Omental fat pad (tissue), 4 donors: ENCODE measurements around the gene CXCL14. TPM values are rescaled to one million over a fixed set of nuclear protein-coding genes. Genes with fewer than 3 reads are reported as not detected.

ENCODE experiments used
- ATAC-seq: fragments of 150-250 bp; one replicate; pipeline ENCODE4 v1.9.1; 2016; ENCODE audit warnings: mild to moderate bottlenecking, moderate library complexity; ENCODE audit not compliant: low FRiP score
- DNase-seq: peaks from one replicate; pipeline ENCODE4 v3.0.0-alpha.2; 2019; ENCODE audit warnings: low spot score
- total RNA-seq, 4 donors: library from RNA; depleted of rRNA; stranded (reverse); fragments of >200 nt; gene quantifications; one replicate each; pipeline ENCODE4 v1.1.0, GENCODE V29; 2016
- TF ChIP-seq, protein P1 (sequence below), 3 donors: fragments of 450-650 bp; IDR thresholded peaks; one replicate each; pipeline ENCODE4 v1.5.1; 2016 to 2017; ENCODE audit warnings: antibody characterized with exemption in 3 of 3, mild to moderate bottlenecking in 3 of 3, moderate library complexity in 2 of 3

Gene CXCL14
- total RNA-seq, 4 donors from 2014 or later: 22.2 to 195 (median 32.1) TPM

DNA sequence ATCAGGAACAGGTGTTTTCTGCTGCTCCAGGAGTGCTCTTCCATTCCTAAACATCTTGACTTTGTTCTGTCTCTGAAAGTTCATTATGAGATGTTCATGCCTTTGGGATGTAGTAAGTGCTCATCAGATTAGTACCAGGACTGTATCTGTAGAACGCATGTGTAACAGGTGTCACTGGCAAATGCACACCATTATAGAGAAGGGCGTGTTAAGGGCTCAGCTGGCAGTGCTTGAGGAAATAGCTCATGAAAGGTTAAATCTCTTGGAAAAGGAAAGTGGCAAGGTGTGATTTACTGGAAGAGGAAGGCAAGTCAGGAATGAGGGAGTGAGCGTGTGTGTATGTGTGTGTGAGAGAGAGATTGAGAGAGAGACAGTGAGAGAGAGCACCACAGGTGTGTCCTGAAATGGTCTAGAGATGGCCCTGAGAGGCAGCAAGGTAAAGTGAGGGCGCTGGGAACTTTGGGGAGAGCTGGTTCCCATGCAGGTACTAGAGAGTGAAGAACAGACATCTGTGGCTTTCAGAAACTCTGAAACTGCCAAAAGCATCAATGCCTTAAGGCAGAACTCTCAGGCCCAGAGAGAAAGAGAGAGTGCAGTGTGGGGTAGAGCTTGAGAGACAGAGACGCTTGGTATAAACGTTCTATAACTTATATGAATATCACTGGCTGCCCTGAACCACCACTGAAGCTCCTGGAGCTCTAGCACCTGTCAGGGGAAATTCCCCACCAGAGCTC lies 13.7 kb upstream of the CXCL14 start:
- TF ChIP-seq, protein P1, sequence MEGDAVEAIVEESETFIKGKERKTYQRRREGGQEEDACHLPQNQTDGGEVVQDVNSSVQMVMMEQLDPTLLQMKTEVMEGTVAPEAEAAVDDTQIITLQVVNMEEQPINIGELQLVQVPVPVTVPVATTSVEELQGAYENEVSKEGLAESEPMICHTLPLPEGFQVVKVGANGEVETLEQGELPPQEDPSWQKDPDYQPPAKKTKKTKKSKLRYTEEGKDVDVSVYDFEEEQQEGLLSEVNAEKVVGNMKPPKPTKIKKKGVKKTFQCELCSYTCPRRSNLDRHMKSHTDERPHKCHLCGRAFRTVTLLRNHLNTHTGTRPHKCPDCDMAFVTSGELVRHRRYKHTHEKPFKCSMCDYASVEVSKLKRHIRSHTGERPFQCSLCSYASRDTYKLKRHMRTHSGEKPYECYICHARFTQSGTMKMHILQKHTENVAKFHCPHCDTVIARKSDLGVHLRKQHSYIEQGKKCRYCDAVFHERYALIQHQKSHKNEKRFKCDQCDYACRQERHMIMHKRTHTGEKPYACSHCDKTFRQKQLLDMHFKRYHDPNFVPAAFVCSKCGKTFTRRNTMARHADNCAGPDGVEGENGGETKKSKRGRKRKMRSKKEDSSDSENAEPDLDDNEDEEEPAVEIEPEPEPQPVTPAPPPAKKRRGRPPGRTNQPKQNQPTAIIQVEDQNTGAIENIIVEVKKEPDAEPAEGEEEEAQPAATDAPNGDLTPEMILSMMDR (IDR thresholded peaks at IDR 0.05): no peak
- DNase-seq: no peak
- ATAC-seq: no peak

DNA sequence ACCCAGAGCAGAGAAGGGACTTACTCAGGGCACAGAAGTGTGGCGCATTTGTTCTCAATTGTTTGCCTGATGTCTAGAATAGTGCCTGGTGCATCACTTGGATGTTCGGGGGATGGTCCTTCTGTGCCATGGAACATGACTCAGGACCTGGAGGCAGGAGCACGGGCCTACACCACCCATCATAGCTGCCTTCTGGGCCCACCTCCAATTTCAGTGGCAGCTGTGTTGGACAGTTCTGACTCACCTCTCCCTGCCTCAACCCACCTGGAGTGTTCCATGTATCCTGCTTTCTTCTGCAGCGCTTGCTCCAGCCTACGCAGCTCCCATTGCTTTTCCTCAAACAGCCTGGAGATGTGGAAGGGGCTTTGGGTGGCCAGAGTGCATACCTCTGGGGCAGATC lies 12.5 kb upstream of the CXCL14 start:
- ATAC-seq: no peak
- no peak for DNase-seq
- TF ChIP-seq, protein P1 (IDR thresholded peaks at IDR 0.05): no peak

DNA sequence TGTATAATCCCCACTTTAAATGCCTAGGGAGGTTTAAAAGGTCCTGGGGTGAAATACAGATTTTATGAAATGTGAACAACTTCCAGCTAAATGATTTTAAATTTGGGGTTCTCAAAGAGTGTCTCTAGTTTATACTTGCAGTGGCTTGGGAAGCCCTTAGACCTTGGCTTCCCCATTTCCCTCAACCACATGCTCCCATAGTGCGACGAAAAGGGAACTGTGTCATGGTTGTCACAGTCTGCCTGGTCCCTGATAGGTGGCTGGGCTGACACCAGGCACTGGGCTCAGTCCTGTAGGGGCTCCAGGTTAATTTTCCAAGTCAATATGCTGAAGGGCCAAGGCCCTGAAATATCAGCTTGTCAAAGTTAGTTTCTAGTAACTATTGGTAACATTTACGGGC lies 10.4 kb upstream of the CXCL14 start:
- TF ChIP-seq, protein P1 (IDR thresholded peaks at IDR 0.05): no peak
- no peak for DNase-seq
- no peak for ATAC-seq

DNA sequence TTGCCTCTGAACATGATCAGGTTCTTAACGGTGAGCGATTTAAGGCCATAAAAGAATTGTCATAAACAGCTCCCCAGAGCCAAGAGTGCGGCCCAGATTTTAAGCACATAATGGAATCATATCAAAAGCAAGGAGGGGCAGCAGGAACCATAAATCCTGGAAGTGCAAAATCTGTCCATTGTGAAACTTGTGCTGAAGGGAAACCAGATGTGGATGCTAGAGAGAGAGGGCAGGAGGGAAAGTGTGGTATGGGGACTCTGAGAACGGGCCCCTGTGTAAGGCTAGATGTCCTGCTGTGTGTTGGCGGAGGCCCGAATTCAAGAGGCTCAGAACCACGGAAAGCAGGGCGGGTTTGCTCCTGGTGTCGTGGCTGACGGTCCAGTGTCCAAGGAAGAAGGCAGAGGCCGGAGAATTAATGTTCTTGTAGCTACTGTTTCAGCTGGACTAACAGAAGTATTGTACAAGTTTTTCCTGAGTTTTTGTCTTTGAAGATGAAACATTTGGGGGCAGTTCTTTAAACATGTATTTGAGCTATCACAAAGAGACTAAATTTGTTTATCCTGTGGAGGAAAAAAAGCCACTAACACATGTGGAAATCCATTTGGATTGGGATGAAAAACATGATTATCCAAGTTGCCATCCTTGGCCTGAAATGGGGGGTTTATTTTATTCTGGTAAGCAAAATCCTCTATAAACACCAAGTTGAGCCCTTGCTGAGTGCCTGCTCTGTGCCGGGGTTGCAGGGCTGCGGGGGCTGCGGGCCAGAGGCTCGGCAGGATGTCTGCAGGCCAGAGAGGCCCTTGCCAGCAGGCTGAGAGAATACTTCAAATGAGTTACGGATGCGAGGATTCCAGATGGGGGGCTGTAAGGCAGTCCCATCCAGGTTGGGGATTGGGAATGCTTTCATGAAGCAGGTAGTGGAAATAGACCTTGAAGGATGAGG lies 9.2 kb upstream of the CXCL14 start:
- TF ChIP-seq, protein P1 (IDR thresholded peaks at IDR 0.05): no peak
- ATAC-seq (no peak), DNase-seq (no peak)

DNA sequence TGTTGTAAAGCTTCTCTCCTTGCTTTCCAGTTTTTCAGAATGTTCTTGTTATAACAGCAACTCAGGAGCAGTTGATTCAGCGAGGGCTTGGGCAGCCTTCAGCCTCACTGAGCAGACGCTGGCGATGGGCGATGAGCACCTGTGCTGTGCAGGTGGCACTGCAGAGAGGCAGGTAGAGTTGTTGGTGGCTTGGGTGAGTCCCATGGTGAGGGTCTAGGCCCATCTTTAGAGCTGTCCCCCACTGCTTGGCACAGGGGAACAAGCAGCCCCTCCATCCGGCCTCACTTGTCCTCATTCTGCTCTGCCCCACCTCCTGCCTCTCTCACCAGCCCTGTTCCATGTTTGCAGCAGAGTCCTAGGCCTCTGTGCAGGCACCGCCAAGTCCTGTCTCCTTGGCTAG lies 6.1 kb upstream of the CXCL14 start:
- no peak for ATAC-seq

DNA sequence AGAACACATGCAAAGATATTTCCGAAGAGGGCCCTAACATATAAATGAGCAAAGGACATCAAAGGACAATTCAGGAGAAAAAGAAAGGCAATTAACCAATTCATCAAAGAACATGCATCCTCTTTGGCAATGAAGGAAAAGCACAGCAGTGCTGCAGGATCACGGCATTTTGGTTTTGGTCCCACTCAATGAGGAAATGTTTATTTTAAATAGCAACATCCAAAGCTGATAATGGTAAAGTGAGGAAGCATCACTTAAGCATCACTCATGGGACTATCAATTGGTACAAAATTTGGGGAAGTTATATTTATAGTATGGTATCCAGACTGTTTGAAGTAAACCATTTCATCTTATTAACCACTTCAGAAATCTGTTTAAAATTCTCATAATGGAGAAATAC lies 5.5 kb upstream of the CXCL14 start:
- TF ChIP-seq, protein P1 (IDR thresholded peaks at IDR 0.05): no peak
- no peak for ATAC-seq
- no peak for DNase-seq

More for the DNA sequence above, 6.1 kb upstream of the CXCL14 start:
- no peak for DNase-seq
- TF ChIP-seq, protein P1 (IDR thresholded peaks at IDR 0.05): no peak
